ENCODE results near the gene OR2A14.
A peak's percentile ranks its signal among the peaks of the same experiment; 100 is the strongest.
"Not testable (repeated sequence)": the region's sequence is repeated elsewhere in the genome, so short reads cannot be mapped to it uniquely, and the experiment has no call there.

Gene OR2A14

GRCh38 chr7:144122876-144123275 is at the start of gene OR2A14:
Gene OR2A14 (plus strand): TSS chr7:144123176. CDS start chr7:144129113, 5,937 bp downstream.
- DNase-seq (ENCODE audit: low spot score): no peak

GRCh38 chr7:144074374-144074773 is 48.6 kb upstream of the OR2A14 start:
- no peak for DNase-seq (ENCODE audit: low spot score)

- no peak for DNase-seq (ENCODE audit: low spot score)
Measured at GRCh38 chr7:144085978-144086377, 37.0 kb upstream of the OR2A14 start, which contains the start of gene OR2A12. Gene OR2A12 (plus strand): TSS chr7:144086278. CDS start chr7:144095108, 8,830 bp downstream.

GRCh38 chr7:144086730-144087129 is 36.2 kb upstream of the OR2A14 start:
- no peak for DNase-seq (ENCODE audit: low spot score)

- no peak for DNase-seq (ENCODE audit: low spot score)
Measured at GRCh38 chr7:144087230-144087629, 35.7 kb upstream of the OR2A14 start.

- DNase-seq (ENCODE audit: low spot score): no peak
Measured at GRCh38 chr7:144090667-144091066, 32.3 kb upstream of the OR2A14 start.

- DNase-seq (ENCODE audit: low spot score): no peak
Measured at GRCh38 chr7:144098776-144099175, 24.2 kb upstream of the OR2A14 start.

- DNase-seq (ENCODE audit: low spot score): no peak
Measured at GRCh38 chr7:144100607-144101006, 22.4 kb upstream of the OR2A14 start.

GRCh38 chr7:144102041-144102440 is 20.9 kb upstream of the OR2A14 start:
- no peak for DNase-seq (ENCODE audit: low spot score)

- no peak for DNase-seq (ENCODE audit: low spot score)
Measured at GRCh38 chr7:144105211-144105610, 17.8 kb upstream of the OR2A14 start.

- DNase-seq (ENCODE audit: low spot score): no peak
Measured at GRCh38 chr7:144109283-144109682, 13.7 kb upstream of the OR2A14 start, which contains the start of gene OR2A2. Gene OR2A2 (plus strand): TSS chr7:144109583. CDS start chr7:144109583, 0 bp downstream.

- no peak for DNase-seq (ENCODE audit: low spot score)
Measured at GRCh38 chr7:144110272-144110671, 12.7 kb upstream of the OR2A14 start.

- DNase-seq (ENCODE audit: low spot score): no peak
Measured at GRCh38 chr7:144113651-144114050, 9.3 kb upstream of the OR2A14 start.

- no peak for DNase-seq (ENCODE audit: low spot score)
Measured at GRCh38 chr7:144118341-144118740, 4.6 kb upstream of the OR2A14 start.

- peak; percentile 68 for DNase-seq (ENCODE audit: low spot score)
Measured at GRCh38 chr7:144127714-144128334, 4.8 kb downstream of the OR2A14 start.

- not testable (repeated sequence) for DNase-seq (ENCODE audit: low spot score)
Measured at GRCh38 chr7:144129601-144130000, 6.6 kb downstream of the OR2A14 start.

GRCh38 chr7:144130730-144131129 is 7.8 kb downstream of the OR2A14 start:
- DNase-seq (ENCODE audit: low spot score): no peak

GRCh38 chr7:144132262-144132661 is 9.3 kb downstream of the OR2A14 start:
- DNase-seq (ENCODE audit: low spot score): no peak

- DNase-seq (ENCODE audit: low spot score): no peak
Measured at GRCh38 chr7:144133307-144133706, 10.3 kb downstream of the OR2A14 start.

- no peak for DNase-seq (ENCODE audit: low spot score)
Measured at GRCh38 chr7:144134116-144134515, 11.1 kb downstream of the OR2A14 start.

- no peak for DNase-seq (ENCODE audit: low spot score)
Measured at GRCh38 chr7:144137501-144137900, 14.5 kb downstream of the OR2A14 start.

GRCh38 chr7:144142187-144142586 is 19.2 kb downstream of the OR2A14 start:
- DNase-seq (ENCODE audit: low spot score): no peak

GRCh38 chr7:144144426-144144825 is 21.4 kb downstream of the OR2A14 start:
- no peak for DNase-seq (ENCODE audit: low spot score)

GRCh38 chr7:144148224-144148827 is 25.4 kb downstream of the OR2A14 start:
- DNase-seq (ENCODE audit: low spot score): no peak
